ENCODE data around the gene NOM1.

Gene NOM1

GRCh38 chr7:157009778-157010587, 60.5 kb downstream of the NOM1 start:
- no peak for TF ChIP-seq CTCF (IDR thresholded peaks at IDR 0.05; ENCODE audit: low read depth, low read length)
- no peak overlapping the region for H3K4me3 ChIP-seq (ENCODE audit: low read depth, low read length)

GRCh38 chr7:157010588-157011332, 61.2 kb downstream of the NOM1 start, which contains the start of gene MNX1:
Gene MNX1 (minus strand): TSS chr7:157010663. CDS start chr7:157010350, 313 bp downstream.
- TF ChIP-seq CTCF (IDR thresholded peaks at IDR 0.05; ENCODE audit: low read depth, low read length) = no peak

GRCh38 chr7:157011333-157012112, 62.0 kb downstream of the NOM1 start:
- TF ChIP-seq CTCF (IDR thresholded peaks at IDR 0.05; ENCODE audit: low read depth, low read length) = no peak
- H3K4me3 ChIP-seq (ENCODE audit: low read depth, low read length) = no peak overlapping the region

More at GRCh38 chr7:157010588-157011332, 61.2 kb downstream of the NOM1 start, which contains the start of gene MNX1:
- no peak within 1 kb of the TSS for H3K4me3 ChIP-seq (ENCODE audit: low read depth, low read length)

GRCh38 chr7:157012113-157012547, 62.6 kb downstream of the NOM1 start:
- H3K4me3 ChIP-seq (ENCODE audit: low read depth, low read length) = no peak overlapping the region
- no peak for TF ChIP-seq CTCF (IDR thresholded peaks at IDR 0.05; ENCODE audit: low read depth, low read length)

GRCh38 chr7:157013101-157013500, 63.6 kb downstream of the NOM1 start:
- no peak for TF ChIP-seq CTCF (IDR thresholded peaks at IDR 0.05; ENCODE audit: low read depth, low read length)

GRCh38 chr7:157013602-157014549, 64.4 kb downstream of the NOM1 start:
- no peak for TF ChIP-seq CTCF (IDR thresholded peaks at IDR 0.05; ENCODE audit: low read depth, low read length)
- H3K4me3 ChIP-seq (ENCODE audit: low read depth, low read length) = no peak overlapping the region

More at GRCh38 chr7:157013101-157013500, 63.6 kb downstream of the NOM1 start:
- no peak overlapping the region for H3K4me3 ChIP-seq (ENCODE audit: low read depth, low read length)

Measured in WI38 (cell line).